Mesothelial cell of epicardium (in vitro differentiated cells): ENCODE measurements around the gene ATAD5. TPM values are rescaled to one million over a fixed set of nuclear protein-coding genes. Genes with fewer than 3 reads are reported as not detected.

ENCODE experiments used
- DNase-seq, 2 experiments: peaks; one replicate each; pipeline ENCODE4 v3.0.0; 2021; ENCODE audit warnings: low spot score in 2 of 2; ENCODE audit not compliant: unreplicated experiment in 2 of 2
- H3K27ac Mint-ChIP-seq: 2 replicates; pipeline ENCODE4 v1.8.0; 2021; ENCODE audit warnings: mixed read lengths
- H3K27me3 Mint-ChIP-seq: 2 replicates; pipeline ENCODE4 v1.8.0; 2021; ENCODE audit warnings: low read depth, mixed read lengths
- H3K36me3 Mint-ChIP-seq: 2 replicates; pipeline ENCODE4 v1.8.0; 2021; ENCODE audit warnings: mixed read lengths
- H3K4me1 Mint-ChIP-seq: 2 replicates; pipeline ENCODE4 v1.8.0; 2021; ENCODE audit warnings: mixed read lengths
- H3K4me3 Mint-ChIP-seq: 2 replicates; pipeline ENCODE4 v1.8.0; 2021; ENCODE audit warnings: mild to moderate bottlenecking, moderate library complexity, mixed read lengths
- H3K9me3 Mint-ChIP-seq: 2 replicates; pipeline ENCODE4 v1.8.0; 2021; ENCODE audit warnings: mixed read lengths
- CTCF ChIP-seq: fragments of 200-600 bp; sonication (generic); IDR thresholded peaks from one replicate; pipeline ENCODE4 v1.5.0; 2021; ENCODE audit warnings: antibody characterized with exemption; ENCODE audit not compliant: unreplicated experiment
- total RNA-seq: library from RNA; stranded (reverse); gene quantifications from 3 replicates; pipeline ENCODE4 v1.2.1, GENCODE V29; 2021

Gene ATAD5
- total RNA-seq, 1 donor from 2014 or later, result 10.6 TPM

- H3K27me3 Mint-ChIP-seq, result no peaks in the 10 kb centered on the region
- DNase-seq, result no peak
- H3K9me3 Mint-ChIP-seq, result no peaks in the 10 kb centered on the region
- H3K36me3 Mint-ChIP-seq, result peaks cover 16% of the 10 kb centered on the region
- H3K27ac Mint-ChIP-seq, result no peak overlapping the region
- H3K4me1 Mint-ChIP-seq, result no peaks in the 10 kb centered on the region
- TF ChIP-seq CTCF, result no peak
- no peak overlapping the region for H3K4me3 Mint-ChIP-seq
Observed at GRCh38 chr17:30838202-30838807, 6.5 kb downstream of the ATAD5 start.

- no peaks in the 10 kb centered on the region for H3K9me3 Mint-ChIP-seq
- no peak overlapping the region for H3K4me3 Mint-ChIP-seq
- peaks cover 16% of the 10 kb centered on the region for H3K36me3 Mint-ChIP-seq
- H3K4me1 Mint-ChIP-seq, result no peaks in the 10 kb centered on the region
- no peak for TF ChIP-seq CTCF
- DNase-seq, result no peak
- H3K27me3 Mint-ChIP-seq, result no peaks in the 10 kb centered on the region
- no peak overlapping the region for H3K27ac Mint-ChIP-seq
Observed at GRCh38 chr17:30840771-30841170, 9.0 kb downstream of the ATAD5 start.

- no peak overlapping the region for H3K4me3 Mint-ChIP-seq
- H3K4me1 Mint-ChIP-seq, result no peaks in the 10 kb centered on the region
- H3K27me3 Mint-ChIP-seq, result no peaks in the 10 kb centered on the region
- H3K9me3 Mint-ChIP-seq, result no peaks in the 10 kb centered on the region
- no peak overlapping the region for H3K27ac Mint-ChIP-seq
- H3K36me3 Mint-ChIP-seq, result peaks cover 22% of the 10 kb centered on the region
- TF ChIP-seq CTCF, result no peak
- no peak for DNase-seq
Observed at GRCh38 chr17:30848021-30848420, 16.3 kb downstream of the ATAD5 start.

- Mint-ChIP-seq H3K27ac (no peak overlapping the region), H3K27me3 (no peaks in the 10 kb centered on the region), H3K4me1 (no peaks in the 10 kb centered on the region), H3K36me3 (peaks cover 28% of the 10 kb centered on the region), H3K4me3 (no peak overlapping the region), H3K9me3 (no peaks in the 10 kb centered on the region)
- TF ChIP-seq CTCF, result no peak
- no peak for DNase-seq
Observed at GRCh38 chr17:30854146-30854545, 22.4 kb downstream of the ATAD5 start.

GRCh38 chr17:30858556-30859250 lies 26.9 kb downstream of the ATAD5 start:
- Mint-ChIP-seq H3K4me1 (no peaks in the 10 kb centered on the region), H3K4me3 (no peak overlapping the region), H3K27me3 (no peaks in the 10 kb centered on the region), H3K36me3 (peaks cover 18% of the 10 kb centered on the region), H3K27ac (peak overlapping the region; percentile 66), H3K9me3 (no peaks in the 10 kb centered on the region)
- no peak for TF ChIP-seq CTCF
- DNase-seq, result no peak
